HG02885 (cell line): ENCODE measurements around the gene ADK.

Source experiments
- ATAC-seq: cut with Tn5 transposase; IDR thresholded peaks from one replicate; pipeline ENCODE4 v1.9.1; 2021; ENCODE audit warnings: mild to moderate bottlenecking; ENCODE audit not compliant: unreplicated experiment, poor library complexity

The ADK gene

DNA sequence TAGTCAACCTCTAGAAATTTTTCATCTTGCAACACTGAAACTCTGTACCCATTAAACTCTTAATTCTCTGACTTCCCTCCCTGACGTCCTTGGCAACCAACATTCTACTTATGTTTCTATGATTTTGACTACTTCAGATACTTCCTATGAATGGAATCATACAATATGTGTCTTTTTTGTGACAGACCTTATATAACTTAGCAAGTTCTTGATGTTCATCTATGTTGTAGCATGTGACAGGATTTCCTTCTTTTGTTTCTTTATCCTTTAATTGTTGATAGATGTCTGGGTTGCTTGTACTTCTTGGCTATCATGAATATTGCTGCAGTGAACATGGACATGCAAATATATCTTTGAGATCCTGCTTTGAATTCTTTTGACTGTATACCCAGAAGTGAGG is 240.8 kb downstream of the ADK start:
- ATAC-seq: no peak

GRCh38 chr10:74394416-74394969 is 243.5 kb downstream of the ADK start:
- no peak for ATAC-seq

GRCh38 chr10:74400186-74400585 is 249.2 kb downstream of the ADK start:
- ATAC-seq: no peak

DNA sequence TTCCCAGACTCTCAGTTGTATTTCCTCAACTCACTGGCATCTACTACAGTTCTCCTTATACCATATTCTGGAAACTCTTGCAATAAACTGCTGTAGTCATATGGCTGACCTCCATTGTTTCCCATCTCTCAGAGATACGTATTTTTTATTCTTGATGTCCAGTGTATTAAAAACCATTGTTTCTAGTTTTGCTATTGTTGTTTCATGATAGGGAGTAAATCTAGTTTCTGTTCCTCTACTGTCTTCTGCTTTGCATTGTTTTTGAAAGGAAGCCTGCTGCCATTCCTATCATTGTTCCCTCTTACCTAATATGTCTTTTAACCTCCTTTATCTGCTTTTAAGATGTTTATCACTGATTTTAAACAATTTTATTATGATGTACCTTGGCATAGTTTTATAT is 255.0 kb downstream of the ADK start:
- no peak for ATAC-seq

- no peak for ATAC-seq
These were observed 264.3 kb downstream of the ADK start for GRCh38 chr10:74415146-74415839.

GRCh38 chr10:74417397-74417796 is 266.4 kb downstream of the ADK start:
- ATAC-seq: no peak

GRCh38 chr10:74418285-74418872 is 267.4 kb downstream of the ADK start:
- ATAC-seq: no peak

GRCh38 chr10:74419491-74419951 is 268.5 kb downstream of the ADK start:
- ATAC-seq: no peak

DNA sequence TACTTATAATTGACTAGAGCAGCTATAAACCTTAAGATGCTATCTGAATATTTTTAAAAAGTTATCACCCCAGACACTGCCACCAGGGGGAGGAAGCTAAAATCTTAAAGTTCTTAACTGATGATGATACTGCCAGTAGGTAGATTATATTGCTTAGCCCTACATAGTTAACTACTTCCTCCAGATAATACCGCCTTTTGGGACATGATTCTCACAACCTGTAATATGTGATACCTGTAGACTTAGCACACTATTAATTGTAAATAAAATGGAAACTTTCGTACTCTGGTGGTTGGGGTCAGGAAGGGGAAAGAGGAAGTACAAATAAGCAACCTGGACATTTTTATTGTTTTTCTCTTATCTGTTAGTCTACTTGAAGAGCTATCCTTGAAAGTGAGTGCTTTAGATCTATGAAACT is 268.9 kb downstream of the ADK start:
- no peak for ATAC-seq

GRCh38 chr10:74424565-74424964 is 273.5 kb downstream of the ADK start:
- ATAC-seq: no peak

GRCh38 chr10:74425456-74426001 is 274.5 kb downstream of the ADK start:
- ATAC-seq: no peak

DNA sequence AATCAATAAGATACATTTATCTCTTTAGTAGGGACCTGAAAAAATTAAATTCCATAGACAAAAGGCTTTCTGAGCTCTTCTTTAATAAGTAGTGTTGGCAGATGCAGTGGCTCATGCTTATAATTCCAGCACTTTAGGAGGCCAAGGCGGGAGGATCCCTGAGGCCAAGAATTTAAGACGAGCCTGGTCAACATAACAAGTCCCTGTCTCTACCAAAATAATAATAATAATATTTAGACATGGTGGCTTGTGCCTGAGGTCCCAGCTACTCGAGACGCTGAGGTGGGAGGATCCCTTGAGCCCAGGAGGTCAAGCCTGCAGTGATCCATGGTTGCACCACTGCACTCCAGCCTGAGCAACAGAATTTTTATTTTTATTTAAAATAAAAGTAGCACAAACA is 280.8 kb downstream of the ADK start:
- no peak for ATAC-seq

DNA sequence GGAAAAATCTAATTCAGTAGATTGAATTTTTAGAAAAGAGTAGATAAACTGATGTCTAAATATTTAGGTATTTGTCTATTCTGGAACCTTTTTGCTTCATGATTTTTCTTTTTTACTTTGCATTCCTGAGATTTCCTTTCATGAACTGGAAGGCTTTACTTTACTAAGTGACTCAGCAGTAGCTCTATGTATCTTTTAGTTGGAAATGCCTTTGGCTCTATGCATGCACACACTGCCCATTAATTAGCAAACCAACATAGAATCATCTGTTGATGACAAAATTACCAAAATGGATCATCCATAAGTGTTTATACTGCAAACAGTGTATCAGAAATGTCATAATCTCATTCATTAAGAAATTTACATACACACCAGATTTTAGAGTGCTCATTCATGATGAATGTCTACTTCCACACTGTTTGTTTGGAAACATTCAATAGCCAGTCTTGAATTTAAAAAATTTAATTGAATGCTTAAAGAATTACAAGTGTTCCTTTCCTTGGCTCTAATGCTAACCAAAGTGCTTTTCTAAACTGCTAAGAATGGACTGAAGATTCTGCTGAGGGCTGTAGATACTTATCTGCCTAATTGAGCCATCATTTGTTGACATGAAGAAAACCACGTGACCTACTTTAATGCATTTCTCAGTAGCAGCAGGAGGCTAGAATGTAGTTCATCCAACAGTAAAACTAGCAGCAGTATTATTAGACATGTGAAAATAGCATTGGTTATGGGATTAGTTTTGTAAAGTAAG is 282.0 kb downstream of the ADK start:
- ATAC-seq: no peak

GRCh38 chr10:74433595-74433956 is 282.6 kb downstream of the ADK start:
- no peak for ATAC-seq

DNA sequence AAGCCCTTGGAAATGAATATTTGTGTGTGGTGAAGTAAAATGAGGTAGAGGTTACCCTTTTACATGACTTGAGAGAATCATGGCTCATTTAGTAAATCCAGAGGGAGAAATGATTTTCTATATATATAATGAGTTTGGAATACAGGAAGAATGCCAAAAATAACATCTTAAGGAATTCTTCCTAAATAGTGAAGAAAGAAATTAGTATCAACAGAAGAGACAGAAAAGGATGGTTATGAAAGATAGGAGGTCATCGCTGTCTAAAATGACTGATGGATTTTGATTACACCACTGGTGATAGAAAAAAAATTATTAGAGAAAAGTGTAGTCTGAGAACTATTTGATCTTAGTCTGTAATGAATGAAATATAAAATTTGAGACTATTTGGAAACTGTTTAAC is 283.0 kb downstream of the ADK start:
- no peak for ATAC-seq

DNA sequence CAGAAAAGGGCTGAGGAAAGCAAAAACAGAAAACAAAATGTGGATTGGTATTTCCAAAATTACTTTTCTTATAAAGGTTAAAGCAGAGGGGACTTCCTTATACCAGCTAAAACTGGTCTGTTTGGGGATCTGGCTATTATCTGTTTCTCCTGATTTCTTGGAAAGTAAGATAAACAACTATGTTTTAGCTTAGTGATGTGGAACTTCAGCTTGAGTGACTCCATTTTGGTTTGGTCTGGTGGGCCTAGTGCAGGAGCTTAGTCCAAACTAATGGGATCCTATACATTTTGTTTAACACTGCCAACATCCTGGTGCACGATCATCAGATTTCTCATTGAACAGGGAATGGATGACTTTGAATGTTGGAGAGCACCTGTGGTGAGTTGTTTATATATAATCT is 283.5 kb downstream of the ADK start:
- ATAC-seq: no peak

DNA sequence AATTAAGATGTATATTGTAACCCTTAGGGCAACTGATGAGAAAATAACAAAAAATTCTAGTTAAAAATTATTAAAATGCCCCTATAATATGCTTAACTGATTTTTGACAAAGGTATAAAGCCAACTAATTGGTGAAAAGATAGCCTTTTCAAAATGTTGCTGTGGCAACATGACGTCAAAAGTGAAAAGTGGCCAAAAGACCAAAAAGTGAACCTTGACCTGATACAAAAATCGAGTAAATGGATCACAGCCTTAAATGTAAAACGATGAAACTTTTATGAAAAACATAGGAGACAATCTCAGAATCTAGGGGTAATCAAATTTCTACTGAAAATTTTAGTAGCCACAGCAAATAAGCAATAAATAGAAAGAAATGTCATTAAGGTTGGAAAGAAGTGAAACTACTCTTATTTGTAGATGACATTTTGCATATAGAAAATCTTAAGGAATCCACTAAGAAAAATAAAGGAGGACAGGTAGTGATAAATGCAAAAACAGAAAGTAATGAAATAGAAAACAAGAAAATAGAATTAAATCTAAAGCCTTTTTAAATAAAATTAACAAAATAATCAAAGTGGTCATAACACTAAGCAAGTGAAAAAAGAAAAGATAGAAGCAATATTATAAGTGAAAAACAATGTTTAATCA is 285.6 kb downstream of the ADK start:
- no peak for ATAC-seq

- no peak for ATAC-seq
These were observed 286.8 kb downstream of the ADK start for GRCh38 chr10:74437822-74438221.

GRCh38 chr10:74439213-74439612 is 288.2 kb downstream of the ADK start:
- ATAC-seq: no peak

DNA sequence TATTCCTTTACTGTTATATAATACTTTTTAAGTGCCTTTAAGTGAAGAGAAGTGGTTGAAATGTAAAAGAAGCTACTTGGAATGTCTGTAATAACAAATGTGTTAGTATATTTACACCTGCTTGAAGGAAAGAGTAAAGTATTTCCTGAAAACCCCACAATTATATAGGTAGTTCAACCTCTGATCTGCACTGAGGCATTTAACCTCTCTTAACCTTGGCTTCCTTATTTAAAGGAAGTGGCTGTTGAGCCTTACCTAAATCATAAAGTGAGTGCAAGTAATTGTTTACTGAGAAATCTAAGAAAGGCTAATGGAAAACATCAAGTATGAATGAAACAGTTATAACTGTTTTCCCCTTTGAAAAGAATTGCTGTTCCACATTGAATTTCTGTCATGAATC is 294.5 kb downstream of the ADK start:
- no peak for ATAC-seq

GRCh38 chr10:74450602-74451001 is 299.6 kb downstream of the ADK start:
- ATAC-seq: no peak
